ENCODE results near the gene PCSK1N.
"Not testable (repeated sequence)": the region's sequence is repeated elsewhere in the genome, so short reads cannot be mapped to it uniquely, and the experiment has no call there.

PCSK1N gene

GRCh38 chrX:48835524-48836329 lies at the start of gene PCSK1N:
PCSK1N (minus strand) TSS chrX:48835610; CDS start chrX:48835532, 78 bp downstream.
- peak; percentile 94 for DNase-seq

- no peak for DNase-seq
Observed at GRCh38 chrX:48883729-48884128, 48.3 kb upstream of the PCSK1N start.

- not testable (repeated sequence) for DNase-seq
Observed at GRCh38 chrX:48876944-48877343, 41.5 kb upstream of the PCSK1N start.

- not testable (repeated sequence) for DNase-seq
Observed at GRCh38 chrX:48872017-48872416, 36.6 kb upstream of the PCSK1N start.

- DNase-seq: no peak
Observed at GRCh38 chrX:48864210-48864609, 28.8 kb upstream of the PCSK1N start.

- DNase-seq: no peak
Observed at GRCh38 chrX:48854898-48855297, 19.5 kb upstream of the PCSK1N start.

GRCh38 chrX:48854121-48854804 lies 18.9 kb upstream of the PCSK1N start:
- not testable (repeated sequence) for DNase-seq

- not testable (repeated sequence) for DNase-seq
Observed at GRCh38 chrX:48853494-48853893, 18.1 kb upstream of the PCSK1N start.

GRCh38 chrX:48852857-48853256 lies 17.4 kb upstream of the PCSK1N start:
- no peak for DNase-seq

- no peak for DNase-seq
Observed at GRCh38 chrX:48848847-48849246, 13.4 kb upstream of the PCSK1N start.

- no peak for DNase-seq
Observed at GRCh38 chrX:48839686-48840085, 4.3 kb upstream of the PCSK1N start.

- DNase-seq: no peak
Observed at GRCh38 chrX:48834383-48834709, 1.1 kb downstream of the PCSK1N start.

- DNase-seq: no peak
Observed at GRCh38 chrX:48833542-48834138, 1.8 kb downstream of the PCSK1N start.

- no peak for DNase-seq
Observed at GRCh38 chrX:48831909-48832291, 3.5 kb downstream of the PCSK1N start.

- no peak for DNase-seq
Observed at GRCh38 chrX:48831136-48831908, 4.1 kb downstream of the PCSK1N start.

GRCh38 chrX:48829016-48829735 lies 6.2 kb downstream of the PCSK1N start:
- no peak for DNase-seq

- DNase-seq: no peak
Observed at GRCh38 chrX:48827654-48827968, 7.8 kb downstream of the PCSK1N start.

- no peak for DNase-seq
Observed at GRCh38 chrX:48826876-48827653, 8.3 kb downstream of the PCSK1N start.

GRCh38 chrX:48826135-48826875 lies 9.1 kb downstream of the PCSK1N start, which contains the start of gene ERAS:
ERAS (plus strand) TSS chrX:48826513; CDS start chrX:48829124, 2,611 bp downstream.
- no peak for DNase-seq

GRCh38 chrX:48824066-48824465 lies 11.3 kb downstream of the PCSK1N start:
- DNase-seq: no peak

GRCh38 chrX:48823053-48823452 lies 12.4 kb downstream of the PCSK1N start:
- DNase-seq: no peak
